Measurements from ENCODE around the gene PFN1.

DNA sequence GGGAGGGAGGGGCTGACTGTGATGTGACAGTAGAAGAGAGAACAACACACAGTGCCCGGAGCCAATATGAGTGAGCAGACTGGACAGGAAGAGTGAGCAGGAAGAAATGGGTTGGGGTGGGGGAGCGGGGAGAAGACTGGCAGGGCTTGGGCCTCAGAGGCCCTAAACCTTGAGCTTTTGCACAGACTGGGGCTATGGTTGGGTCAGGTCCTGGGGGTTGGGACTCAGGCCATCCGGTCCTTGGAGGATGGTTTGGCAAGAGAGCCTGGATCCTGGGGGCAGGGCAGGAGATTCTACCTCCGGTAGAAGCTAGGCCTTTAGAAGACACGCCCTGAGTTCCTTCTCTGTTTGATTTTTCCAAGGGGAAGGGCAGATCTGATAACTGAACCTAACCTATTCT is 38.1 kb upstream of the PFN1 start:
- TF ChIP-seq POLR2A (IDR thresholded peaks at IDR 0.05): no peak
- TF ChIP-seq, protein P1, sequence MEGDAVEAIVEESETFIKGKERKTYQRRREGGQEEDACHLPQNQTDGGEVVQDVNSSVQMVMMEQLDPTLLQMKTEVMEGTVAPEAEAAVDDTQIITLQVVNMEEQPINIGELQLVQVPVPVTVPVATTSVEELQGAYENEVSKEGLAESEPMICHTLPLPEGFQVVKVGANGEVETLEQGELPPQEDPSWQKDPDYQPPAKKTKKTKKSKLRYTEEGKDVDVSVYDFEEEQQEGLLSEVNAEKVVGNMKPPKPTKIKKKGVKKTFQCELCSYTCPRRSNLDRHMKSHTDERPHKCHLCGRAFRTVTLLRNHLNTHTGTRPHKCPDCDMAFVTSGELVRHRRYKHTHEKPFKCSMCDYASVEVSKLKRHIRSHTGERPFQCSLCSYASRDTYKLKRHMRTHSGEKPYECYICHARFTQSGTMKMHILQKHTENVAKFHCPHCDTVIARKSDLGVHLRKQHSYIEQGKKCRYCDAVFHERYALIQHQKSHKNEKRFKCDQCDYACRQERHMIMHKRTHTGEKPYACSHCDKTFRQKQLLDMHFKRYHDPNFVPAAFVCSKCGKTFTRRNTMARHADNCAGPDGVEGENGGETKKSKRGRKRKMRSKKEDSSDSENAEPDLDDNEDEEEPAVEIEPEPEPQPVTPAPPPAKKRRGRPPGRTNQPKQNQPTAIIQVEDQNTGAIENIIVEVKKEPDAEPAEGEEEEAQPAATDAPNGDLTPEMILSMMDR (IDR thresholded peaks at IDR 0.05): no peak
